ENCODE measurements around the gene BMPR1A.
A peak's percentile ranks its signal among the peaks of the same experiment; 100 is the strongest.
"Not testable (repeated sequence)": the region's sequence is repeated elsewhere in the genome, so short reads cannot be mapped to it uniquely, and the experiment has no call there.

The BMPR1A gene

DNA sequence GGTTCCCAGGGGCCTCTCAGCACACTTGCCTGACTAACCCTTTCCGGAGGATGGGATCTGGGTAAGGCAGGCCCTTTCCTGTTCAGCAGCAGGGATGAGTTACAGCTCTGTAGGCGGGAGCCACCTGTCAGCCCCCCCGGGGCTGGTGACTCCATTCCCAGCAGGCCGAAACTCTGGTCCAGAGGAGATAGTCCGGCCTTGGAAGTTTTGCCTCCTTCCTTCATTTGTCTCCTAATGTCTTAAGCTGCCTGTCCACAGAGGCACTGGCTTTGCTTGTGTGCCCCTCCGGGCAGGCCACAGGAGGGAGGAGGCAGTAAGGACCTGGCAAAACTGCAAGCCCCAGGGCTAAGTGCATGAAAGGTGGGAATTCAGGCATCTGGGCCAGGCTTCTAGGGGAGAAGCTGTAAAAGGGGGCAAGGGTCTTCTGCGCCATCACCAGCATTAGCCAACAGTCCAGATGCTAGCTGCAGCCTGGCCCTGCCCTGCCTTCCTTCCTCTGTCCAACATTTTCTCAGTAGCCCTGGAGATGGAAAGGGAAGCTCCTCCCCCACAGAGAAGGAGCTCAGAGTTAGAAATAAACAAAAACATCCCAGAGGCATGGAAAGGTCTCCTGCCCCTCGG, 213.1 kb downstream of the BMPR1A start:
- DNase-seq (ENCODE audit: low spot score), result peak; percentile 64

DNA sequence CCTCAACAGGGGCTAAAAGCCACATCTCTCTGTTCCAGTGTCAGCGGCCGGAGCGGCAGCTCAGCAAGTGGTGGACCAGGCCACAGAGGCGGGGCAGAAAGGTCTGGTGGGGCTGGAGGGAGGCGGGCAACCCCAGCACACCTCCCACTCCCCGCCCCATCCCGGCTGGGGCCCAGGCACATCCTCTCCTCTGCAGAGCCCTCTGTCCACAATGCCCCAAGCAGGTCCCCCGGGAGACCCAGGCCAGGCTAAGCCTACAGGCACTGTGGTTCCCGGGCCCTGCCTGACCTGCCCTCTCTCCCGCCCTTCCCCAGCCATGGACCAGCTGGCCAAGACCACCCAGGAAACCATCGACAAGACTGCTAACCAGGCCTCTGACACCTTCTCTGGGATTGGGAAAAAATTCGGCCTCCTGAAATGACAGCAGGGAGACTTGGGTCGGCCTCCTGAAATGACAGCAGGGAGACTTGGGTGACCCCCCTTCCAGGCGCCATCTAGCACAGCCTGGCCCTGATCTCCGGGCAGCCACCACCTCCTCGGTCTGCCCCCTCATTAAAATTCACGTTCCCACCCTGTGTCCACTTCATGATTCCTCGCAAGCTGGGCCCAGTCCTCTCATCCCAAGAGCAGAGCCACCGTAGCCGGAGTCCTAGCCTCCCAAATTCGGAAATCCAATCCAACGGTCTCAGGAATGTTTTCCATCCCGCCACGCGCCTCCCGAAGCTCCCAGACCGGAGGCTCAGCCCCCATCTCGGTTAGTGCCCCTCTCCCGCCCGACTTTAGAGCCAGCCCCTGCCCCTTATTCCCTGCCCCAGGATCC, 214.0 kb downstream of the BMPR1A start:
- peak; percentile 89 for DNase-seq (ENCODE audit: low spot score)

DNA sequence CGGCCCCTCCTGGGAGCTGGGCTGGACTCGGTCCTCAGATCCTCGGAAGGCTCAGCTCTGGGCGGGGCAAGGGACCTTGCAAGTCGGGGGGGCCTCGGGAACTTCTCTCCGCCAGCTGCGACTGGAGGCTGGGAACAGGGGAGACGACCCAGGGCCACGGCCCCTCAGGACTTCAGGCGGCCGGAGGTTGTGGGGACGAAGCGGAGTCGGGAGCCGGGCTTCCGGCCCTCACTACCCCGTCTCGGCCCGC, 214.5 kb downstream of the BMPR1A start:
- DNase-seq (ENCODE audit: low spot score), result no peak

DNA sequence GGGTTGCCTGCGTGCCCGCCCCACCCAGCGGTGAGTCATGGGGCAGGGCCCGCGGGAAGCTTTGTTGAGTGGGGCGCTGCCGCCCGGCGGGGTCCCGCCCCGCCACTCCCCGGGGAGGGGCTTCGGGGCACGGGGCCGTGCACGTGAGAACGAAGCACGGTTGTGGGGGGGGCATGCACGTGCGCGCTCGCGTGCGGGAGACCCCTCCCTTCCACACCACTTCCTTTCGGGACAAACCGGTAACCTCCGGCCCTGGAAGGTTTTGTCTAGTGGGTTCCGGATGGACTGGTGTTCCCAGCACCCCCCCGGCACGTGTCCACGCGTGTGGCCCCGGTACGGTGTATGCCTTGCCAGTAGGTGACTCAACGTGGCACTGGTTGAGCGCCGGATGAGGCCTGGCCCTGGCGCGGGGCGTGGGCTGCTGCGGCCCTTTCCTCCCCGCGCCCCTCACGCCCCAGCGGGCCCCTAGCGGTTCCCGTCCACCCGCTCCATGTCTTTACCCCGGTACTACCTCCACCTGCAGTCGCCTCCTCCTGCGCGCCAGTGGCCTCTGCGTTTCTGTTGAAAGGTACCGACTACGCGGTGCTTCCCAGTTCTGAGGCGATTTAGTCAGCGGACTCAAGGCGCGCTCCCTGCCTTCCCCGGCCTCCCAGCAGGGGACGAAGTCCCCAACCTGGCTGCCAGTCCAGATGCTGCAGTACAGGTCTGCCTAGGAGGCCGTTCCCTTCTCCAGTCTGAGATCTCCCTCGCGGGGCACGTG, 215.0 kb downstream of the BMPR1A start:
- peak; percentile 96 for DNase-seq (ENCODE audit: low spot score)

GRCh38 chr10:86972613-86973380, 216.4 kb downstream of the BMPR1A start:
- DNase-seq (ENCODE audit: low spot score), result no peak

DNA sequence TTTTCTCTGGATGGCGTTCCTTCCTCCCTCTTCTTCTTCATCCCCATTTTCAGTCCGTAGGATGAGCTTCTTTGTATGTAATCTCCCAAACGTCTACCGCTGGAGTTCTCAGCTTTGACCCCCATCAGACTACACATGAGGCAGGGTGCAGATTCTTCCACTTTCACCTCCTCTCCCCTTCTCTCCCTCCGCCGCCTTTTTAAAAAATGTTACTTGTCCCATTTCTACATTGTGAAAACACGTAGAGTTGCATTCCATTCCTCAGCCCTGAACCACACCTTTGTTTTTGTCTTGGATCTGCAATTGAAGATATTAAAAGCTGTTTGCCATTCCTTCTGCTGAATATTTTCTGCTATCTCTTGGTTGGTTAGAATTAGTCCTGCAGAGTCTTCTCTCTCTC, 218.1 kb downstream of the BMPR1A start:
- no peak for DNase-seq (ENCODE audit: low spot score)

DNA sequence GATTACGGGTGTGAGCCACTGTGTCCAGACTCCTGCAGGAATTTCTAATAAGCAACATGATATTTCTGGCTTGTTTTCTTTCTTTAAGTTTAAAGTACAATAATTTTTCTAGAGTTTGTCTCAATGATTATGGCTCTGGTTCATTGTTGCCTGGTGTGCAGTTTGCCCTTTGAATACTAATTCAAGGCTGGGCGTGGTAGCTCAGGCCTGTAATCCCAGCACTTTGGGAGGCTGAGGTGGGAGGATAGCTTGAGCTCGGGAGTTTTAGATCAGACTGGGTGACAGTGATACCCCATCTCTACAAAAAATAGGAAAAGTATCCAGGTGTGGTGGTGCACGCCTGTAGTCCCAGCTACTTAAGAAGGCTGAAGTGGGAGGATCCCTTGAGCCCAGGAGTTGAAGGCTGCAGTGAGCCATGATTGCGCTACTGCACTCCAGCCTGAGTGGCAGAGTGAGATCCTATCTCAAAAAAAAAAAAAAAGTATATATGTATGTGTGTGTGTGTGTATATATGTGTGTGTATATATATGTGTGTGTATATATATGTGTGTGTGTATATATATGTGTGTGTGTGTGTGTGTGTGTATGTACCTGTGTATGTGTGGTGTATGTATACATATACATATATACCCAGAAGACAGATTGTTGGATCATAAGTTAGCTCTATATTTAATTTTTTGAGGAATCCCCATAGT, 220.1 kb downstream of the BMPR1A start:
- no peak for DNase-seq (ENCODE audit: low spot score)

GRCh38 chr10:86978457-86978856, 222.0 kb downstream of the BMPR1A start:
- DNase-seq (ENCODE audit: low spot score), result peak; percentile 2

DNA sequence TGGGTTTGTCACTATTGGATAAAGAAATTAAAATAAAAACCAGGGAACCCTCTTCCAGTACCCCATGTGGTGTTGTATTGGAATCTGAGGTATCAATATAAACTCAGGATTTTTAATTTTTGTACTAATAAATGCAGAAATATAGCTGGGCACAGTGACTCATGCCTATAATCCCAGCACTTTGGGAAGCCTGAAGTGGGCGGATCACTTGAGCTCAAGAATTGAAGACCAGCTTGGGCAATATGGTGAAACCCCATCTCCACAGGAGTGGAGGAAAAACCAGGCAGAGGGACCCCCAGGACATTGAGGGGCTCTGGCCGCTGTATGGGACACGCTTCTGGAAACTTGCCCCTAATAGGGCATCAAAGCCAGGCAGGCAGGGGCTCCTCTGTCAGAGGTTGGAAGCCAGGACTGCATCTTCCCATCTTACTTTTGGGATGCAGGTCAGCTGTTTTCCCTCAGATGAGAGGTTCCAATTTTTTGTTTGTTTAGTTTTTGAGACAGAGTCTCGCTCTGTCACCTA, 222.9 kb downstream of the BMPR1A start:
- peak; percentile 2 for DNase-seq (ENCODE audit: low spot score)

- peak; percentile 36 for DNase-seq (ENCODE audit: low spot score)
These were observed 223.6 kb downstream of the BMPR1A start for GRCh38 chr10:86979977-86980448.

DNA sequence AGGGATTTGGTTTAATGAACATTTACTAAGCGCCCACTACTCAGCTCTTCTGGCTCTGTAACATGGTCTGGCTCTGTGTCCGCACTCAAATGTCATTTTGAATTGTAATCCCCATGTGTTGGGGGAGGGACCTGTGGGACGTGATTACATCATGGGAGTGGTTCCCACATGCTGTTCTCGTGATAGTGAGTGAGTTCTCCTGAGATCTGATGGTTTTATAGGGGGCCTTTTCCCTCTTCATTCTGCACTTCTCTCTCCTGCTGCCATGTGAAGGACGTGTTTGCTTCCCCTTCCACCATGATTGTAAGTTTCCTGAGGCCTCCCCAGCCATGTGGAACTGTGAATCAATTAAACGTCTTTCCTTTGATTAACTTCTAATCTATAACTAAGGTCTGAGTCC, 224.6 kb downstream of the BMPR1A start:
- not testable (repeated sequence) for DNase-seq (ENCODE audit: low spot score)

- DNase-seq (ENCODE audit: low spot score), result no peak
These were observed 225.3 kb downstream of the BMPR1A start for GRCh38 chr10:86981716-86982115.

Measured in AG08396 (cell line).